Activated T-cell treated with anti-CD3 and anti-CD28 coated beads for 4 hours (primary cell): ENCODE measurements around the gene ALDH7A1.
A peak's percentile ranks its signal among the peaks of the same experiment; 100 is the strongest.
"Not testable (repeated sequence)": the region's sequence is repeated elsewhere in the genome, so short reads cannot be mapped to it uniquely, and the experiment has no call there.

Experiments
- DNase-seq: peaks from one replicate; pipeline ENCODE4 v3.0.0-alpha.2; 2020

ALDH7A1 gene

GRCh38 chr5:126591549-126591948, 3.5 kb downstream of the ALDH7A1 start:
- no peak for DNase-seq

GRCh38 chr5:126589536-126590297, 5.3 kb downstream of the ALDH7A1 start:
- no peak for DNase-seq

GRCh38 chr5:126587551-126588390, 7.2 kb downstream of the ALDH7A1 start:
- no peak for DNase-seq

GRCh38 chr5:126583761-126584160, 11.3 kb downstream of the ALDH7A1 start:
- no peak for DNase-seq

DNA sequence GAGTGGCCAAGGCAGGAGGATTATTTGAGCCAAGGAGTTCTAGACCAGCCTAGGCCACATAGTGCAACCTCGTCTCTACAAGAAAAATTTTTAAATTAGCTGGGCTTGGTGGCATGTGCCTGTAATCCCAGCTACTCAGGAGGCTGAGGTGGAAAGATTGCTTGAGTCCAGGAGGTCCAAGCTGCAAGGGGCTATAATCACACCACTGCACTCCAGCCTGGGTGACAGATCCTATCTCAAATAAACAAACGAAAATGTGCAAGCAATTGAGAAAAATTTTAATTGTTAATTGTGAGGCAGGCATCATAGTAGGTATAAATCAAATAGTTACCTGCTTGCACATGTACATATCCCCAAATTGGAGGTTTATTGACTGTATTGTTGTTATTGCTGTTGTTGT, 15.3 kb downstream of the ALDH7A1 start:
- DNase-seq = no peak

DNA sequence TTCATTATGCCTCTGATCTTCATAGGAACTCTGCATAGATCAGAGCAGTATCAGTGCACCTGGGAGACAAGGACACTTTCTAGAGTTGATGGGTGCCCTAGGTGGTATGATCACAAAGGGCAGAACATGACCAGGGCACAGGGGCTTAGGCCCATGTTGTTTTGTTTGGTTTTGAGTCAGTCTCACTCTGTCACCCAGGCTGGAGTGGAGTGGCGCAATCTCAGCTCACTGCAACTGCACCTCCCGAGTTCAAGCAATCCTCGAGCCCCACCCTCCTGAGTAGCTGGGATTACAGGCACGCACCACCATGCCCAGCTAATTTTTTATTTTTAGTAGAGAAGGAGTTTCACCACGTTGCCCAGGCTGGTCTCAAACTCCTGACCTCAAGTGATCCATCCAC, 17.6 kb downstream of the ALDH7A1 start:
- no peak for DNase-seq

GRCh38 chr5:126576974-126577373, 18.0 kb downstream of the ALDH7A1 start:
- no peak for DNase-seq

DNA sequence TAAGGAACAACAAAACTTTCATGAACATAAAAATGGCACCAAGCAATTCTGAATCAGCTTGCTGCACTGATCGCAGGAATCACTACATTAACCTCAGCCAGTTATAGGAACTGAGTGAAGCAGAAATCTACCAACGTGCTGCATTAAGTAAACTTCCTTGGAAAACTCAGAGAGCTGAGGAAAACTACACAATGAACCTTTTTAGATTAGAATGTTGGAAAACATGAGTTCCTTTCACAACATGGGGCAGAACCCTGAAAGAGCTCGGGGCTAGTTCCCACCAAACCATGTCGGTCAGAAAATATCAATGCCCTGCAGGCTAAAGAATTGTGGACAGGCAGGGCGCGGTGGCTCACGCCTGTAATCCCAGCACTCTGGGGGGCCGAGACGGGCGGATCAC, 19.4 kb downstream of the ALDH7A1 start:
- DNase-seq = no peak

DNA sequence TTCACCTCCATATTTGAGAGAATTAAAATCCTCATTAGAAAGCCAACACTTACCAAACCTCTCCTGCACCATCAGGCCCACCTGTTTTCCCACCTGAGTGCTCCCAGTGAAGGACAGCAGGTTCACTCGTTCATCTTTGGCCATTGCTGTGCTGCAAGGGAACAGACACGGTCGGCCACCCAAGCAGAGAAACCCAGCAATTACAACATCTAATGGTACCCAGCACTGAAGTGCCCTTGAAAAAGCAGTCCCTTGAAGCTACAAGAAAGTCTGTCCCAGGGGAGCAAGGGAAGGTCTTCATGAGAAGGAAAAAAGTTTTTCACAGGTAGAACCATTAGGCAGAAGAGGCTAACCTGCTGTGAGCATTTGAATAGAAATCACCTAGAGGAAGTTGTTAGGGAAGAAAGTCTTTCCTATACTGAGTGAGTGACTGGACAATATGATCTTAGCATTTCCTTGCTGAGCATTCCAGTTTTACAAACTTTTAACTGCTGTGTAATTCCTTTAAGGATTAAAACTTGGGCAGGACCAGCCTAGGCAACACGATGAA, 26.7 kb downstream of the ALDH7A1 start:
- DNase-seq = no peak

DNA sequence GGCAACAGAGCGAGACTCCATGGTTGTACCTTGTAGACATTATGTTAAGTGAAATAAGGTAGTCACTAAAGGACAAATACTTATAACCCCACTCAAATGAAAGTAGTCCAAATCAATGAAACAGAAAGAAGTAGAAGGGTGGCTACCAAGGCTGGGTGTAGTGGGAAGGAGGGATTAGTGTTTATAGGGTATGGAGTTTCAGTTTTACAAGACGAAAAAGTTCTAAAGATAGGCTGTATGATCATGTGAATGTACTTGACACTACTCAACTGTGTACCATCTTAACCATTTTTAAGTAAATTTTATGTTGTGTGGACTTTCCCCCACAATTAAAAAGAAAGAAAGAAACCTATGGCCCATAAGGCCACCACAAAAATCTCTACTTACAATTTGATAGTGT, 32.2 kb downstream of the ALDH7A1 start:
- no peak for DNase-seq

GRCh38 chr5:126561908-126562307, 33.1 kb downstream of the ALDH7A1 start:
- DNase-seq = no peak

- not testable (repeated sequence) for DNase-seq
Observed at GRCh38 chr5:126555101-126555500, 39.9 kb downstream of the ALDH7A1 start.

GRCh38 chr5:126552614-126553013, 42.4 kb downstream of the ALDH7A1 start:
- no peak for DNase-seq

DNA sequence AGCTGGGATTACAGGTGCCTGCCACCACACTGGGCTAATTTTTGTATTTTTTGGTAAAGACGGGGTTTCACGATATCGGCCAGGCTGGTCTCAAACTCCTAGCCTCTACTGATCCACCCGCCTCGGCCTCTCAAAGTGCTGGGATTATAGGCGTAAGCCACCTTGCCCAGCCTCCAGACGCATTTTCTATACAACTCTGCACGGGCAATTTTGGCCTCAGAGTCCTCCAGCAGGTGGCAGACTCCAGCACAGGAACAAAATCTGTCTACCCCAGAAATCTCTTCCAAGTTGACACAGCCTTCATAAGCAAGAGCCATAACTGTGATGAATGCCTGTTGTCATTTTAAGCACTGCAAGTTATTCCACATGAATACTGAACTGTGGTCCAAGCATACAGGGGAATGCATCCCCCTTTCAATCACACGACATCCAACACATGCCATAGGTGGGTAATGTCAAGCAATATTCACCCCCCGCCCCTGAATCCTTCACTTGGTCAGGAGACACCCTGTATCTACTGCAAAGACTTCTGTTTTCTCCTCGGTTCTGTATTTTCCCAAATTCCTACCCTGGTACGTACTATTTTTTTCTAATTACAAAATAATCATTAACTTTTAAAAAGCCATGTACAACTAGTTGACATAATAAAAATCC, 50.8 kb downstream of the ALDH7A1 start:
- peak; percentile 1 for DNase-seq

- DNase-seq = no peak
Observed at GRCh38 chr5:126543660-126544059, 51.4 kb downstream of the ALDH7A1 start.

DNA sequence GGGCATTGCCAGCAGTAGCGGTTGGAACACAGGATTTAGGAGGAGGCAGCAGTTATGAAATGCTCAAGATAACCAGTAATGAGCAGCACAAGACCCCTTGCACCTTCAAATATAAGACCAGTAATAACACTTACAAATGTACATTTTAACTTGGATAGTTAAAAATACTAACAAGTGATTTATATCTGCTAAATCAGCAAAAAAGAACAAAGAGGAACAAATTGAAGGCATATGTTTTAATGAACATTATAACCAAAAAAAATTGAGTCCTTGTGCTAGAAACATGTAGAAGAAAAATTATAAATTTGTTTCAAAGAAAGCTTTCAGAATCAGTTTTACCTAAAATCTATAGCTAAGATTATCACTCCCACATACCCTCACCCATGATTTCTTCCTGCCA, 52.0 kb downstream of the ALDH7A1 start:
- DNase-seq = no peak

- no peak for DNase-seq
Observed at GRCh38 chr5:126542441-126542840, 52.6 kb downstream of the ALDH7A1 start.

- DNase-seq = no peak
Observed at GRCh38 chr5:126540631-126541030, 54.4 kb downstream of the ALDH7A1 start.

DNA sequence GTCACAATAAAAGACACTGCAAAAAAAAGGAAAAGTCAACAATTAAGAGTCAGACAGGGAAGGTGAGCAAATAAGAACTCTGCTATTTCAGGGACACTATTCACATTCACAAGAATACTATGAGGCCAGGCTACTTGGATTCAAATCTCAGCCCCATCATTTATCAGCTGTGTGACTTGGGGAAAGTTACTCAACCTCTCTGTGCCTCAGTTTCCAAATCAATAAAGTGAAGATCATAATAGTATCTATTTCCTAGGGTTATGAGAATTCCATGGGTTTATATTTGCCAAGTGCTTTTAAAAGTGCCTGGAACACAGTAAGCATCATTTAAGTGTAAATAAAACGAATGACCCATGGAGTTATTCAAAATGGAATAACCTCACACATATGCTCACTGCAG, 56.4 kb downstream of the ALDH7A1 start:
- DNase-seq = no peak

GRCh38 chr5:126536874-126537273, 58.1 kb downstream of the ALDH7A1 start:
- DNase-seq = no peak

- DNase-seq = no peak
Observed at GRCh38 chr5:126535856-126536545, 59.0 kb downstream of the ALDH7A1 start.

DNA sequence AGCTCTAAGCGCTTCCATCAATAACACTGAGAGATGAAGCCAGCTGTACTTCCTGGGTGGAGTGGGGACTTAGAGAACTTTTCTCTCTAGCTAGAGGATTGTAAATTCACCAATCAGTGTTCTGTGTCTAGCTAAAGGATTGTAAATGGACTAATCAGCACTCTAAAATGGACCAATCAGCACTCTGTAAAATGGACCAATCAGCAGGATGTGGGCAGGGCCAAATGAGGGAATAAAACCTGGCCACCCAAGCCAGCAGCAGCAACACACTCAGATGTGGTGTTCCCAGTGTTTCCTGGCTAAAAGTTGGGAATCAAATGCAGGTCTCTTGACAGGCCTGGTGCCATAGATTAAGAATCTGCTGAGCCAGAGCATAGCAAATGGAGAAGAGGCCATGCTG, 60.5 kb downstream of the ALDH7A1 start:
- DNase-seq = no peak
